Breast epithelium (tissue), 3 donors: ENCODE results near the gene NANOS1.

Source experiments
- CTCF ChIP-seq, 3 donors: fragments of 450-650 bp; IDR thresholded peaks; one replicate each; pipeline ENCODE4 v1.5.1; 2016 to 2017; ENCODE audit warnings: antibody characterized with exemption in 3 of 3, mild to moderate bottlenecking in 3 of 3, moderate library complexity in 3 of 3
- POLR2A ChIP-seq: fragments of 450-650 bp; IDR thresholded peaks from one replicate; pipeline ENCODE4 v1.6.1; 2016; ENCODE audit warnings: antibody characterized with exemption, mild to moderate bottlenecking, moderate library complexity
- POLR2AphosphoS5 ChIP-seq, 3 donors: sonication (generic); formaldehyde crosslinking; IDR thresholded peaks; one replicate each; pipeline ENCODE4 v1.6.1; 2017; ENCODE audit warnings: antibody characterized with exemption in 3 of 3

GRCh38 chr10:118981946-118982345, 47.6 kb upstream of the NANOS1 start:
- TF ChIP-seq POLR2A (no peak), CTCF (IDR thresholded peaks at IDR 0.05) (no peak), POLR2AphosphoS5 (IDR thresholded peaks at IDR 0.05) (no peak)
